Right lobe of liver (tissue), 4 donors: Measurements from ENCODE around the gene DIP2C.

Experiments
- CTCF ChIP-seq, 4 donors: fragments of 200-600 bp in 3 of 4; fragments of 450-650 bp in 1 of 4; IDR thresholded peaks; one replicate each; pipeline versions ENCODE4 v1.5.1 to v1.8.0; 2016 to 2022; ENCODE audit warnings: antibody characterized with exemption in 4 of 4, mild to moderate bottlenecking in 2 of 4
- POLR2A ChIP-seq: fragments of 450-650 bp; IDR thresholded peaks from one replicate; pipeline ENCODE4 v1.6.1; 2017; ENCODE audit warnings: antibody characterized with exemption, mild to moderate bottlenecking
- donor health status: DM: no; HTN: no; CAD: no.
- donor health status: DM: no; HTN: no; CAD: no.
- donor health status: DM: no; HTN: yes; CAD: no.

- TF ChIP-seq CTCF (IDR thresholded peaks at IDR 0.05) = no peak
- no peak for TF ChIP-seq POLR2A
Observed at GRCh38 chr10:633279-634245, 55.9 kb downstream of the DIP2C start.
